DMS153 (cell line): ENCODE measurements around the gene SERPINA6.
"Not testable (repeated sequence)": the region's sequence is repeated elsewhere in the genome, so short reads cannot be mapped to it uniquely, and the experiment has no call there.

Experiments
- DNase-seq: peaks from one replicate; lab custom pipeline; 2025; lab: John Stamatoyannopoulos, UW

Gene SERPINA6

DNA sequence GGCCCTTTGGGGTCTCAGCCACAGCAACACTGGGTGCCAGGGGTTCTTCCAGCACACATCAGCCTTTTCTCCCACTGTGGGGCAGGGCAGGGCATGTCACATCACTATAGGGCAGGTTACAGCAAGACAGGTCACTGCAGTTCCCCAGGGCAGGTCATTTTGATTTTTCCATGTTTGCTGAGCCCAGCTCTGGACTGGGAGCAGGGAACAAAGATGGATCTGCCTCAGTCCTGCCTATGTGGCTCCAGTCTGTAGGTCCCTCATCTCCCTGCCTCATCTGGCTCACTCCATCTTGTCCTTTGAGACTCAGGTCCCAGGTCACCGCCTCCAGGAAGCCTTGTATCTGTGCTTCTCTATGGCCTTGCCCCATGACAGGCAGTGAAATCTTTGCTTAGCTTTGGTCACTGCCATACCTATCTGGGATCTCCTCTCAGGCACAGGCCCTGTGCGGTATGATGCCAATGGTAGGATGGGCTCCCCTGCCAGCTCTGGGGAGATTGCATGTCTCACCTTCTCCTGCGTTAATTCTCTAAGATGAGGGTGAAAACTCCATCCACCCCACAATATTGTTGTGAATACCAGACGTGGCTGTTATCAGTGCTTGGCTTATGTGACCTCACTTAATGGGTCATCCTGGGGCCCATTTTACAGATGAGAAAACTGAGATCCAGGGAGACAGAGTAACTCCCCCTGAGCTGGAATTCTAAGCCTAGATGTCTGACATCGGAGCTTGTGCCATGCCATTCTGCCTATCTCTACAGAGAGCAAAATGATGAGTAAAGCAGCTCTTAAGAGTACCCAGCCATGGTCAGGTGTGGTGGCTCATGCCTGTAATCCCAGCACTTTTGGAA is 1.5 kb downstream of the SERPINA6 start:
- no peak for DNase-seq

DNA sequence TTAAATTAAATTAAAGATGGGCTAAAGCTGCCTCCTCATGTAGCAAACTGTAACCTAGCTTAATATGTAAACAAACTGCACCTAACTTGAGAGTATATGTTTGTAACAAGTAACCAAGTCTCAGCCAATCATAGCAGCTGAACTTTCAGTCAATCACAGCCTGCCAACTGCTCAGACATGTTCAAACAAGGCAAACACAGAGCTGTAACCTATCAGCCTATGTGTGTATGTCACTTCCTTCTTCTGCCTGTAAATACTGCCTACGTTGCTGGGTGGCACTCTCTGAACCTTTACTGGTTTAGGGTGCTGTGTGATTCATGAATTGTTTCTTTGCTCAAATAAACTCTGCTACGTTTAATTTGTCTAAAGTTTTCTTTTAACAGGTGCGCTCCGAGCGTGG is 2.9 kb downstream of the SERPINA6 start:
- DNase-seq: peak; percentile 81

DNA sequence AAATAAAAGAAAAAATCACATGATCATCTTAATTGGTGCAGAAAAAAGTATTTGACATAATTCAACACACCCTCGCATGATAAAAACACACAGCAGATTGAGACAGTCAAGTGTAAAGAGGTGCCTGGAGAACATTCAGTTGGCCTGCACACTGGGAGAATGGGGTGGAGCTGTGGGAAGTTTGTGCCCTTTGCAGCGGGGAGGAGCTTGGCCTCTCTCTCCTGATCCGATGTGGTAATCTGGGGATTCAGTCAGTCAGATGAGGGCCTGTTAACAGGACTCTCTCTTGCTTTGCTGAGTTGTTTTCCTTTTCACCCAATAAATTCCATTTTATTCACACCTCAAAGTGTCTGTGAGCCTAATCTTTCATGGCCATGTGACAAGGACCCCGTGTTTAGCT is 5.9 kb downstream of the SERPINA6 start:
- DNase-seq: no peak

DNA sequence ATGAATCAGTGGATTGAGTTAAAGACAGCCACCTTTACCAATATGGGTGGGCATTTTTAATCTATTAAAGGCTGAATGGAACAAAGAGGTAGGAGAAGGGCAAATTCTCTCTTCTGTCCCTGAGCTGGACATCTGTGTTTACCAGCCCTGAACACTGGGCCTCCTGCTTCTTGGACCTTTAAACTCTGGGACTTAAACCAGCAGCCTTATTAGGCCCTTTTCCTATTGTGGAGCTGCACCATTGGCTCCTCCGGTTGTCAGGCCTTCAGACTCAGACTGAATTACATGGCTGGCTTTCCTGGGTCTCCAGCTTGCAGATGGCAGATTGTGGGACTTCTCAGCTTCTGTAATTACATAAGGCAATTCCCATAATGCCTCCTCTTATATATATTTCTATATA is 6.4 kb downstream of the SERPINA6 start:
- no peak for DNase-seq

DNA sequence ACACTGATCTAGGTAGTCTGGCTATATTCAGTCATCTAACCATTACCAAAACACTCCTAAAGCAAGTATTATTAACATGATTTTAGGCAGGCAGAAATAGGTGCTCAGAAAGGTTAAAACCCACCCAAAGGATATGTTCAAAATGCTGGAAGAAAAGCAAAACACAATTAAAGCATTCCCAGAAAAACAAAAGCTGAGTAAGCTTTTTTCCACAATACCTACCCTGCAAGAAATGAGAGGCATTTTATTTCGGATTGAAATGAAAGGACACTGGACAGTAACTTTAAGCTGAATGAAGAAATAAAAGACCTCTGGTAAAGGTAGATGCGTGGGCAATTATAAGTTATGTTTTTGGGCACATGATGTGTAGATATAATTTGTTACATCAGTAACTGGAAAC is 8.2 kb downstream of the SERPINA6 start:
- no peak for DNase-seq

DNA sequence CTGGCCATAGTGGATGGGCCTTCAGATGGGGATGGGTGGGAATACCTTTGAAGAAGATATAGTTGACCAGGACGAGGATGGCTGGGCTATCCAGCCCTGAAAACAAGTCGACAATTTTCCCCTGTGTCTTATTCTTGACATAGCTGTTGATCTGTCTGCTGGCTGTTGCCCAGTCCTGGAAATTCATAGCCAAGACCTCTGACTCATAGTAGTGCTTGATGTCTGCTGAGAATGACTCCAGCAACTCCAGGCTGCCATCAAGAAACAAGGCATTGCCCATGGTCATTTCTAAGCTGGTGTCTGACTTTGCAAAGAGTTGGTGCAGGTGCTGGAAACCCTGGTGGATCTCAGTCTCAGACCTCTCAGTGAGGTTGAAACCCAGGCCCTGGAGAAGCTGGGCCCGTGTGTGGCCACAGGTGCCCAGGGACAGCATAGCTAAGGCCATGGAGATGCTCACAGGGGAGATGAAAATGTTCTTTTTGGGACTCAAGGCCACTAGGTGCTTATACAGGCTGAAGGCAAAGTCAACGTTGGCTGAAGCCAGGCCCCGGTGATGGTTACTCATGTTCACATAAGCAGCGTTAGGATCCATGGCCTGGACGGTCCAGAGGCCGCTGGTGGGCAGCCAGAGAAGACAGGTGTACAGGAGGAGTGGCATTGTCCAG is 9.0 kb downstream of the SERPINA6 start:
- DNase-seq: no peak

DNA sequence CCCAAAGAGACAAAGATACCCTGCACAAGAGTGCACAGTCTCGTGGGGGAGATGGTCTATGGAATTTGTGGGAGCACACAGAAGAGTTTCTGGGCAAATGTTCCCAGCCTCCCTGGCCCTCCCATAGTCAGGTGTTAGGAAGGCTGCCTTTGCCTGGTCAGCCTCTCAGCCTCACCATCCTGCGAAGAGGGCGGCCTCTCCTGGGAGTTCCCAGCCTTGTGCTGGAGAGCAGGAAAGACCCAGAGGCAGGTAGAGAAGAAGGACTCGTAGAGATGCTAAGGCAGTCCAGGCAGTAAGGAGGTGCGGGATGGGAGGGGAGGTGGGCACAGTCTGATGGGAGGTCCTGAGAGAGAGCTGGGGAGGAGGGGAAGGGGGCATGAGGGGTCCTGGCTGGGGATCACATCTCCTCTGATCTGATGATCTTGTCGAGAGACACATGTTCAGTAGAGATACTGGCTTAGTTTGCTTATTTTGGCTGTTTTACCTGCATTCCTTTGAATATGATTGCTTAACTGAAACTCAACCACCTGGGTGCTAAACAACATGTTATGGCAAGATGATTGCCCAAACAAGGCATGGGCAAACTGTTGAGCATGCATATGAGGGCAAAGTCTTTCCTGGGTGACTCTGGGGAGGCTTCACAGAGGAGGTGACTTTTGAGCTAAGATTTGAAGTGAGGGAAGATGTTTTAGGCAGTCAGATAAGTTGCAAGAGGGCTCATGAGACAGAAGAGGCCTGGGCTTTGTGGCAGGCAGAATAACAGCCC is 10.5 kb downstream of the SERPINA6 start:
- DNase-seq: no peak

DNA sequence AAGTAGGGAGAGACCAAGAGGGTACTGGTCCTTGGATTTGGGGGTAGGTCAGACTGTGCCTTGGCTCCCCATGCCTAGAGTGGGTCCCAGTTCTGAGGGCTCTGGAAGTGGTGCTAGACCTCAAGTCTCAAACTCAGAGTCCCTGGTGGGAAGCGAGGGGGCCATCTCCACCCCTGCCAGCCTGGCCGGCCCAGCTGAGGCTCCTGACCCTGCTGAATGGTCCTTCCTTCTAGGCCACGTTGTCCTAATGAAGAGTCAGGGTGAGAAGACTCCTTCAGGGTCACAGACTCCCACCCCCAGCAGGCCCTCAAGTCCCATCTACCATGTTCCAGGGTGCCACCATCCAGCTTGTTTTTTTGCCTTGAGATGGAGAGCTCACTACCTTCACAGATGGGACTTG is 12.9 kb downstream of the SERPINA6 start:
- no peak for DNase-seq

DNA sequence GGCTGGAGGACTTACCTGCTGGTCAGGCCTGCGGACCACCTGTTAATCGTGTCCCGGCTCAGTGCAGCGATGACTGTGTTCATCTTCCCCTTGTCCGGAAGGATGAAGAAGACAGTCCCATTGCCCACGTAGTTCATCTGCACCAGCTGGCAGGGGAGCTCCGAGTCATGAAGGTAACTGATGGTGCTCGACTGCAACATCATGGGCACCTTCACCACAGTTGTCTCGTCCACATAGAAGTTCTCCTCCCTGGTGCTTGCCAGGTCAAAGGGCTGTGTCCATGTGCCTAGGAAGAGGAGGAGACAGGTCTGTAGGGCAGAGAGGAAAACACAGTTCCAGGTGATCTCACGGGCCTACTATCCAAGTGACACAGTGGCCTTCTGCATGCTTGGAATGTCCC is 13.4 kb downstream of the SERPINA6 start:
- DNase-seq: no peak

DNA sequence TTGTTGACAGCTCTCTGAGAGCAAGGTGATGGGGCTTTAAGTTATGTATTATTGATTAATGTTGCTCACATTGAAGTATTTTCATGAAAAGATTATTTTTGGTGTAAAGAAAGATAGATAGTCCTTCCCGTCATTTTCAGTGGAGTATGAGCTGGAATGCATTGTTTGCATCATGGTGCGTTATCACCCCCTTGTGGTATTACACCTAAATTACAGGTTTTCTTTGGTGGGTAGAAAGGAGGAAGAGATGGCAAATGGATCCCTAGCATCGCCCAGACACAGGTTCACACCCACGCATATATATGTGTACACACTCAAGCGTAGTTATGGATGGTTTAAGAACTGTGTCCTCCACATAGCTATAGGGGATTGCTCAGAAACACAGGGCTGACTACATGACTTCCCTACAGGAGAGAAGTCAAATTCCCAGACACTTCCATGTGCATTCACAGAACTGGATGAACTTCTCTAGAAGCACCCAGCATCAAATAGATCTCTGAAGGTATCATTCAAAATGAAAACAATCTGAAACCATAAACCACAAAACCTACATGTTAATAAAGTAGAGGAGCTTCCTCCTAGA is 15.6 kb downstream of the SERPINA6 start:
- no peak for DNase-seq

DNA sequence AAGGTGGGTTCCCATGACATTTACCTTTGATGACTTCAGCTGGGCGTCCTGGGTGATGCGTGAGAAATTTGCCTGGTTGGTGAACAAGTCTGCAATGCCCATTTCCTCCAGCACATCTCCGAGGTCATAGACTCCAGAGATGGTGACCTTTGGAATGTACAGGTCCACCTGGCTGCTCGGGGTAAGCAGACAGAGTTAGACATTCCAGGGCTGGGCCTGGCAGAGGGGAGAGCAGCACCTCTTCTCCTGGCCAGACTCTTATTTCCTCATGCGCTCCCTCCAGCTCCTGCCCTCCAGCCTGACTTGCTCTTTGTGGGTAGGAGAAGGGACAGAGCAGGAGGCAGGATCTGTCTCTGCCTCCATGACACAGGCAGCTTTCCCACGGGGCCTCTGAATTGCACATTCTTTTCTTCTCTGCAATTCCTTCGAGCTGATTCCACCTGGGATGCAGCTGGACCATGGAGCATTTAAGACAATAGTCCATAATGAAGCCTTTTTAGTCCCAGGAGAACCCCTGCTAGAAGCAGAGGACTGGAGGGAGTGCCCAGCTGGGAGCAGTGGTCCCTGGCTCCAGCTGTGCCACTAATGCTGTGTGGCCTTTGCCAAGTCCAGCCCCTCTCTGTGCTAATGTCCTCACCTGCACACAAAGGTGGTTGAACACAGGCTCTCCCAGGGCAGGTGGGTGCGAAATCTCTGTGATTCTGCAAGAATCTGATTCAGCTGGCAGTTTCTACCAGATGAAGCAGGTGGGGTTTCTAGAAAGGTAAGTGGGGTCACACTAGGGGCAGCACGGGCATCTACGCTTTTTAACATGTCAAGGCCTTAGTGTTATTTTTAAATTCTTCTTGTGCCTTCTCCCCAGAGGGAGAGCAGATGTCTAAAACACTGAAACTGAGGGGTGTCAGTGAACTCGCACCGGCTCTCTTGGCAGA is 16.8 kb downstream of the SERPINA6 start:
- no peak for DNase-seq

DNA sequence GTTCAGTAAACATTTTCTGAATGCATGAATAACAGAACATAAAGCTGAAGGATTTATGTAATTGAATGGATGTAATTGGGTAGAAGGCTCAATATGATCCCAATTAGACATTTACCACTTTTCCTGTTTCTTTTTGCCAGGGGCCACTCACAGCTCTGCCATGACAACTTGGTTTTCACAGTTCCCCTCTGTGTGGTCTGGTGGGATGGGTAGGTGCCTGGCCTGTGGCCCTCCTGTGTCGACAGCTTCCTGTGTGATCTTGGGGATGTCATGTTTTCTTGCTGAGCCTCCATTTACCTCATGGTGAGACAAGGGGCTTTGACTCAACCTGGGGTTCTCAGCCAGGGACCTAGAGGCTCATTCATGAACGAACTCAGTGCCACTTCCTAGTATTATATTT is 17.5 kb downstream of the SERPINA6 start:
- DNase-seq: no peak

DNA sequence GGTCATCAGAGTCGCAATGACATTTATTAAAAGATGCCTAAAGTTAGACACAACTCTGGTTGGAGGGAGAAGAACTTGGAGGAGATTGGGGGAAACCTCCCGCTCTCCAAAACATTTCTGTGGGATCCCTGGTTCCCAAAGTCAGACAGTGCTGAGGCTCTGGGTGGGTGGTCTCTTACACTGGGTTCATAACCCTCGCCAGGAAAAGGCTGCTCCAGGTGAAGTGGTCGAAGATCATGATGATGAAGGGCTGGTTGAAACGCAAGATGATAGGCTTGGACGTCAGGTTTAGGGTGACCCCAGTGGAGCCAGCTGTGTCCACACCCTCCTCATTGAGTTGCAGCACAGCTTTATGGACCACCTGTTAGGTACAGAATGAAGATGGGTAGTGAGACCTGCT is 18.9 kb downstream of the SERPINA6 start:
- DNase-seq: no peak

DNA sequence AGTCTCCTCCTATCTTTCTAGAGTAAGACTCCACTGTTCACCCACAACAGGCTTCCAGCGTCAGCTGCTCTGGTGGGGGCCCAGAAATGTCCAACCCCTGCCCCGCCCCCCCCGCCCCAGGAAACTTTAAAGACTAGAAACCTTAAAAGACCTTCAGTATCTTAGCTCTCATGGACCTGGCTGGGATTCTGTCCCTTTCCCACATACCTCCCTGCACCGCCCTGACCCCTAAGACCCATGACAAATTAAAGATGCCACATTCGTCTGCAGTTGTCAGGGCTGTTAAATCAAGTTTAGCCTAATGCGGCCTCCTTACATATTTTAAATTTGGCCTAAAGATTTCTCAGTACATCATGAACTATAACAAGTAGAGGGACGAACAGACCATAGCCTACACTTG is 20.0 kb downstream of the SERPINA6 start:
- DNase-seq: no peak

DNA sequence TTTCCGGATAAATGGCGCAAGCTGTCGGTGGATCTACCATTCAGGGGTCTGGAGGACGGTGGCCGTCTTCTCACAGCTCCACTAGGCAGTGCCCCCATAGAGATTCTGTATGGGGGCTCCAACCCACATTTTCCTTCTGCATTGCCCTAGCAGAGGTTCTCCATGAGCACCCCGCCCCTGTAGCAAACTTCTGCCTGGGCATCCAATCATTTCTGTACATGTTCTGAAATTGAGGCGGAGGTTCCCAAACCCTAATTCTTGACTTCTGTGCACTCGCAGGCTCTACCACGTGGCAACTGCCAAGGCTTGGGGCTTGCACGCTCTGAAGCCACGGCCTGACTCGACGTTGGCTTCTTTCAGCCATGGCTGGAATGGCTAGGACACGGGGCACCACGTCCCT is 25.0 kb downstream of the SERPINA6 start:
- no peak for DNase-seq

DNA sequence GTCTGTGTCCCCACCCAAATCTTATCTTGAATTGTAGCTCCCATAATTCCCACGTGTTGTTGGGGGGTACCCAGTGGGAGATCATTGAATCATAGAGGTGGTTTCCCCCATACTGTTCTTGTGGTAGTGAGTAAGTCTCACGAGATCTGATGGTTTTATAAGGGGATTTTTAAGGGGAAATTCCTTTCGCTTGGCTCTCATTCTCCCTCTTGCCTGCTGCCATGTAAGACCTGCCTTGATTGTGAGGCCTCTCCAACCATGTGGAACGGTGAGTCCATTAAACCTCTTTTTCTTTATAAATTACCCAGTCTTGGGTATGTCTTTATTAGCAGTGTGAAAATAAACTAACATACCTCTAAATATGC is 27.0 kb downstream of the SERPINA6 start:
- DNase-seq: not testable (repeated sequence)

DNA sequence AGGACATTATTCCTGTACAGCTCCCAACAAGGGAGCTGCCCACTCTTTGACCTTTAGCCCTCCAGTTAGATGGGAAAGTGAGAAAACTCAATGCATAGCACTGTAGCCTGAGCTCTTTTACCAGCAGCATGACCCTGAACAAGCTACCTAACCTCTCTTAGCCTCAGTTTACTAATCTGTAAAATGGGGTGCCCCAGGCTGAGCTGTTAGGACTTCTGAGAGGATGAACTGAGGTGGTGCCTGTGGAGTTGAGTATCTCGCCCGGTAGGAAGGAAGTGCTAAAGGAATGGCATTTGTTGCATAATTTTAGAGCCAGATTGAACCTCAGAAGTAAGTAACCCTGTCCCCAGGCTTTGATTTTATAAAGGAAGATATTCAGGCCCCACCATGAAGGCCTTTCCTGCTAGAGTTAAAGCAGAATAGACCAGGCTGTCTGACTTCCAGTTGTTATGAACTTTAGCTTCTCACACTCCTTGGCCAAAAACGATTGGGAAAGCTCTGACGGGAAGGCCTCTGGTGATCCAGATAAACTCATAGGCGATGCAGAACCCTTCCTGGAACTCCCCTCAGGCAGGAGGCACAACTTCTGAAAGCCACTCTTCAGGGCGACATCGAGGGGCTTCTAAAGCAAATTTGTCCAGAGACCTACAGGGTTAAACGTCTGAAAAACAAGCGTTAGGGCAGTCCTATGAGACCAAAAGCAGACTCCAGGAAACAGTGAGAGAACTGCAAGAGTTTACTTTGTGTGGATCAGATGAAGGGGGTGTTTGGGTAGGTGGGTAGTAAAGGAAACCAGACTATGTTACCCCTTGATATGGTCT is 27.6 kb downstream of the SERPINA6 start:
- no peak for DNase-seq

DNA sequence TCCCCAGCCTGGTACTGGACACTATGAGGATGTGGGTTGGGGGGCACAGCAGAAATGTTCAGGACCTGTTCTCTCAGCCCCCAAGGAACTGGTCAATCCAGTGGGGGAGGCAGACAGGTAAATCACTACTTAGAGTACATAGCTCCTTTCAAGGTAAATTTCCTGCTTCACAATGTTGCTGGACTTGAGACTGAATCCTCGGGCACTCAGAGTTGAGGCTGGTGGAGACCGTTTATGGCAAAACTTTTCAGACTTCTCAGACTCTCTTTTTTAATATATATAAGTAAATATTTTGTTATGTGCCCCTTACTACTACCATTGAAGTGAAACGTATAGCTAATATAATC is 29.6 kb downstream of the SERPINA6 start:
- DNase-seq: no peak

DNA sequence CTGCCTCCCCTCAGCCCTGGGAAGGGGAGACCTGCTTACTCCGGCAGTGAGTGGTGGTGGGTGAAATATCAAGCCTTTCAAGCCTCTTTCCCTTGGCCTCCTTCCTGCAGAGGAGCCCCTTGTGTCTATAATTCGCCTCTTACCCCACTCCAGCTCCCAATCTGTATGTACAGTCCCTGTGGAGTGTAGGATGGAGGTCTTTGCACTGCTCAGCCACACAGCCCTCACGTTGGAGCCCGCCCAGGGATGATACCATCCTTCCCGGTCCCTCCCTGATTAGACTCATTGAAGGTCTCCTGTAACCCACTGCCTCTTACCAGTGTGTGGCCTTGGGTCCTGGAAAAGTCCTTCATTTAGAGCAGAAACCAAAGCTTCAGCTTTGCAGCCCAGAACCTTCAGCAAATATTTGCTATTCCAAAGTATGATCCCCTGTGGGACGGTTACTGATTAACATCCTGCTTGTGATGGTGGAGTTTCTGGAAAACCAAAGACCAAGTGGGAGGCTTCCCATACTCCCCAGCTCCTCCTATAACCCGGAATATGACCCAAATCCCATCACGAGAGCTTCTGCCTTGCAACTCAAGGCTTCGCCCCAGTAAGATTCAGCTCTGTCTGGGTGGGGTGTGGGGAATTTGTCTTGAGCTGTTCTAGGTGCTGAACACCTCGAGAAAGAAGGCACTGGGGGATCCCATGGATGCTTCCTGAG is 30.1 kb downstream of the SERPINA6 start, which contains the start of gene SERPINA10:
Gene SERPINA10 (minus strand): TSS at position 397 of the 706 bp plus-strand sequence. CDS start 2,675 bp downstream, outside the sequence.
- DNase-seq: no peak

DNA sequence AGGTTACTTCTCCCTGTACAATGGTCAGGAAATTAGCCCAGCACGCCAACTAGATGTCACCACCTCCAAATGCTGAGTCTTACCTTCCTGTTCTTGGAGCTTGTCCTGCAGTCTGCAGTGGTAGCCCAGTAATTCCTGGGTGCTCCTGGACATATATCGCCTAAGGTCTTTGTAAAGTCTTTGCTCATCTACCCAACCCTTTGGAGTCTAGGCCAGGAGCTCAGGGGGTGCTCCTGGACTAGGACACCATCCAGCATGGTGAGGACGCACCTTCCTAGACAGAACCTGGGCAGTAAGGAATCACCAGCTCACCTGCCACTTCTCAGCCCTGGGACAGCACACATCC is 30.6 kb downstream of the SERPINA6 start:
- DNase-seq: no peak
